Endothelial cell of umbilical vein (primary cell): ENCODE results near the gene TLX3.

Source experiments
- CTCF ChIP-seq, 2 donors: IDR thresholded peaks; 1 replicate in 1 of 2; 2 replicates in 1 of 2; pipeline ENCODE4 v1.5.1; 2011; ENCODE audit warnings: low read length in 2 of 2, mild to moderate bottlenecking in 2 of 2, moderate library complexity in 2 of 2, control low read depth in 1 of 2, inconsistent platforms in 1 of 2, low read depth in 1 of 2; ENCODE audit not compliant: insufficient read depth in 1 of 2; ENCODE audit errors: extremely low read depth in 1 of 2
- EZH2 ChIP-seq: IDR thresholded peaks from 2 replicates; pipeline ENCODE4 v1.6.1; 2012; ENCODE audit warnings: borderline replicate concordance, low read depth, mild to moderate bottlenecking, moderate library complexity, low read length, inconsistent platforms; ENCODE audit not compliant: severe bottlenecking
- GATA2 ChIP-seq: IDR thresholded peaks from 2 replicates; pipeline ENCODE4 v1.7.0; 2011; ENCODE audit warnings: low read depth, mild to moderate bottlenecking, moderate library complexity, mixed read lengths, low read length; ENCODE audit not compliant: insufficient read length, insufficient read depth
- JUN ChIP-seq: IDR thresholded peaks from 2 replicates; pipeline ENCODE4 v1.6.1; 2011; ENCODE audit warnings: borderline replicate concordance, low read depth; ENCODE audit not compliant: insufficient read length, insufficient read depth
- MAX ChIP-seq: IDR thresholded peaks from 2 replicates; pipeline ENCODE4 v1.6.1; 2011; ENCODE audit not compliant: insufficient read depth, insufficient read length
- MYC ChIP-seq: IDR thresholded peaks from one replicate; pipeline ENCODE4 v1.6.1; 2011; ENCODE audit warnings: mild to moderate bottlenecking, low read depth, low read length
- POLR2A ChIP-seq: IDR thresholded peaks from 2 replicates; pipeline ENCODE4 v1.6.1; 2012; ENCODE audit warnings: low read depth, mild to moderate bottlenecking, control low read depth, low read length
- POLR2AphosphoS5 ChIP-seq: IDR thresholded peaks from 2 replicates; pipeline ENCODE4 v1.6.1; 2012; ENCODE audit warnings: low read depth, mild to moderate bottlenecking, control low read depth, low read length, moderate library complexity; ENCODE audit not compliant: insufficient read depth

GRCh38 chr5:171323806-171324632 lies 15.0 kb downstream of the TLX3 start:
- no peak for TF ChIP-seq CTCF (IDR thresholded peaks at IDR 0.05; ENCODE audit: extremely low read depth in 1 of 2, insufficient read depth in 1 of 2, low read depth in 1 of 2, low read length in 2 of 2)
- no peak for TF ChIP-seq POLR2A
- no peak for TF ChIP-seq EZH2
- no peak for TF ChIP-seq JUN
- TF ChIP-seq POLR2AphosphoS5: no peak
- TF ChIP-seq MAX: no peak
- no peak for TF ChIP-seq MYC
- TF ChIP-seq GATA2: no peak
